Osteoblast (primary cell): ENCODE data around the gene HTR4. TPM values are rescaled to one million over a fixed set of nuclear protein-coding genes. Genes with fewer than 3 reads are reported as not detected.

ENCODE experiments used
- DNase-seq: peaks from one replicate; pipeline ENCODE4 v3.0.0; 2011; ENCODE audit warnings: low spot score, mixed read lengths; ENCODE audit not compliant: insufficient read length; ENCODE audit errors: missing footprints
- H2AFZ ChIP-seq: 2 replicates; pipeline ENCODE4 v1.6.0; 2011; ENCODE audit warnings: mild to moderate bottlenecking, low read length
- H3K27ac ChIP-seq: 2 replicates; pipeline ENCODE4 v1.5.1; 2011; ENCODE audit warnings: mild to moderate bottlenecking, low read depth, low read length, moderate library complexity
- H3K27me3 ChIP-seq: 2 replicates; pipeline ENCODE4 v1.6.0; 2012; ENCODE audit warnings: mild to moderate bottlenecking, control low read depth, inconsistent platforms, low read length, moderate library complexity; ENCODE audit not compliant: insufficient read depth
- H3K36me3 ChIP-seq: 2 replicates; pipeline ENCODE4 v1.5.1; 2011; ENCODE audit warnings: mild to moderate bottlenecking, low read length, control low read depth, moderate library complexity; ENCODE audit not compliant: insufficient read depth
- H3K4me1 ChIP-seq: 2 replicates; pipeline ENCODE4 v1.5.1; 2011; ENCODE audit warnings: mild to moderate bottlenecking, low read length, control low read depth, moderate library complexity; ENCODE audit not compliant: insufficient read depth
- H3K4me2 ChIP-seq: 2 replicates; pipeline ENCODE4 v1.6.0; 2011; ENCODE audit warnings: mild to moderate bottlenecking, low read length; ENCODE audit not compliant: insufficient read depth
- H3K4me3 ChIP-seq: fragments of 200-600 bp; sonication (generic); 3 replicates; pipeline ENCODE4 v1.5.1; 2012; ENCODE audit warnings: mild to moderate bottlenecking, low read length, inconsistent platforms; ENCODE audit not compliant: insufficient read depth
- H3K79me2 ChIP-seq: 2 replicates; pipeline ENCODE4 v1.6.0; 2012; ENCODE audit warnings: mild to moderate bottlenecking, low read length, control low read depth, inconsistent platforms; ENCODE audit not compliant: insufficient read depth
- H3K9me3 ChIP-seq: 2 replicates; pipeline ENCODE4 v1.5.1; 2011; ENCODE audit warnings: low read depth, low read length, control low read depth
- H4K20me1 ChIP-seq: 2 replicates; pipeline ENCODE4 v1.6.0; 2012; ENCODE audit warnings: mild to moderate bottlenecking, low read length, control low read depth; ENCODE audit not compliant: insufficient read depth
- CTCF ChIP-seq: IDR thresholded peaks from 2 replicates; pipeline ENCODE4 v1.5.1; 2011; ENCODE audit warnings: mild to moderate bottlenecking, low read depth, low read length, moderate library complexity; ENCODE audit errors: extremely low read depth
- total RNA-seq: library from RNA; depleted of rRNA; stranded (reverse); fragments of >200 nt; gene quantifications from 2 replicates; pipeline ENCODE4 v1.2.3, GENCODE V29; 2012

HTR4 gene
- total RNA-seq, 1 donor: not detected

- H2AFZ ChIP-seq: no peak overlapping the region
- H3K36me3 ChIP-seq: no peaks in the 10 kb centered on the region
- H3K4me2 ChIP-seq: peak overlapping the region; percentile 8
- no peak for TF ChIP-seq CTCF
- H4K20me1 ChIP-seq: no peaks in the 10 kb centered on the region
- H3K4me1 ChIP-seq: peaks cover 4% of the 10 kb centered on the region
- no peak for DNase-seq
- no peaks in the 10 kb centered on the region for H3K27me3 ChIP-seq
- H3K4me3 ChIP-seq: no peak overlapping the region
- no peaks in the 10 kb centered on the region for H3K9me3 ChIP-seq
- H3K79me2 ChIP-seq: no peaks in the 10 kb centered on the region
- no peak overlapping the region for H3K27ac ChIP-seq
These were observed 43.0 kb upstream of the HTR4 start for GRCh38 chr5:148697180-148697808.

- TF ChIP-seq CTCF: no peak
- Histone ChIP-seq H4K20me1 (no peaks in the 10 kb centered on the region), H3K79me2 (no peaks in the 10 kb centered on the region), H3K27ac (no peak overlapping the region), H3K4me2 (no peak overlapping the region), H3K9me3 (no peaks in the 10 kb centered on the region), H3K27me3 (no peaks in the 10 kb centered on the region), H3K4me1 (peaks cover 4% of the 10 kb centered on the region), H3K36me3 (no peaks in the 10 kb centered on the region), H3K4me3 (no peak overlapping the region), H2AFZ (no peak overlapping the region)
- no peak for DNase-seq
These were observed 42.1 kb upstream of the HTR4 start for GRCh38 chr5:148696187-148697036.

GRCh38 chr5:148690945-148691344 lies 36.6 kb upstream of the HTR4 start:
- Histone ChIP-seq H3K27me3 (no peaks in the 10 kb centered on the region), H3K9me3 (no peaks in the 10 kb centered on the region), H2AFZ (no peak overlapping the region), H3K27ac (no peak overlapping the region), H3K4me3 (no peak overlapping the region), H3K79me2 (no peaks in the 10 kb centered on the region), H4K20me1 (no peaks in the 10 kb centered on the region), H3K4me2 (no peak overlapping the region), H3K36me3 (no peaks in the 10 kb centered on the region), H3K4me1 (no peaks in the 10 kb centered on the region)
- TF ChIP-seq CTCF: no peak
- DNase-seq: no peak

- Histone ChIP-seq H3K27me3 (no peaks in the 10 kb centered on the region), H3K9me3 (no peaks in the 10 kb centered on the region), H4K20me1 (no peaks in the 10 kb centered on the region), H2AFZ (no peak overlapping the region), H3K4me2 (no peak overlapping the region), H3K79me2 (no peaks in the 10 kb centered on the region), H3K36me3 (no peaks in the 10 kb centered on the region), H3K4me1 (no peaks in the 10 kb centered on the region), H3K27ac (no peak overlapping the region), H3K4me3 (no peak overlapping the region)
- DNase-seq: no peak
- TF ChIP-seq CTCF: no peak
These were observed 34.5 kb upstream of the HTR4 start for GRCh38 chr5:148688787-148689186.
